NCI-H2107 (cell line): ENCODE data around the gene TMEFF2.

Experiments
- DNase-seq: peaks from one replicate; lab custom pipeline; 2025; lab: John Stamatoyannopoulos, UW

TMEFF2 gene

DNA sequence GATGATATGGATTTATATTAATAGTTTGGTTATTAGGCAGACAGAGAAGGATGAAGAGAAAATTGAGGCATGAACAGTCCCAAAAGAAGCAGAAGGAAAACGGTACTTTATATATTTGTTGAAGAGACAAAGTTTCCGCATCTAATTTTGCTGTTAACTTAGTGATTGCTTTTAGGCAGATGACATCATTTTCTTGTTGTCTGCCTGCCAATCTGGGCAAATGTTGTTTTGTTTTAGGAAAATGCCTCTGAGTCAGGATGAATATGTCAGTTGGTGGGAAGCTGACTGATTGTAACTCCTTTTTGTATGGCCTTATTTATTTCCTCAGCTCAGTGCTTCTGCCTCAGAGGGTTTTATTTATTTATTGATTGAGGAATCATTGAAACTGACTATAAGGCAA is 295.3 kb downstream of the TMEFF2 start:
- DNase-seq = no peak
